Measurements from ENCODE around the gene PCNX2. TPM values are rescaled to one million over a fixed set of nuclear protein-coding genes. Genes with fewer than 3 reads are reported as not detected.

The PCNX2 gene
- total RNA-seq, 1 experiment from 2014 or later: 15.0 TPM

GRCh38 chr1:233281711-233282581 is 13.6 kb downstream of the PCNX2 start:
- no peaks in the 10 kb centered on the region for H3K27me3 ChIP-seq (replicated peaks; ENCODE audit: control insufficient read depth, insufficient read depth, low read length)
- H3K4me1 ChIP-seq: no peaks in the 10 kb centered on the region
- no peaks in the 10 kb centered on the region for H3K36me3 ChIP-seq (ENCODE audit: control insufficient read depth, insufficient read depth, low read length)
- intact Hi-C loops (cut with micrococcal nuclease; ENCODE audit: unreplicated experiment): no loop called here
- ChIA-PET POLR2A (no interaction called here), CTCF (no interaction called here)
- H3K9me3 ChIP-seq: no peaks in the 10 kb centered on the region
- H3K36me3 Mint-ChIP-seq (ENCODE audit: insufficient read depth, unreplicated experiment): no peaks in the 10 kb centered on the region
- no TSS peak for BruUV-seq (replicated peaks)
- no peaks in the 10 kb centered on the region for H3K27me3 Mint-ChIP-seq (ENCODE audit: insufficient read depth, unreplicated experiment)
- H3K4me1 Mint-ChIP-seq (ENCODE audit: low read depth, unreplicated experiment): no peaks in the 10 kb centered on the region
- no peak for DNase-seq
- no peak overlapping the region for H3K4me3 ChIP-seq (ENCODE audit: low read depth, low read length)
- TF ChIP-seq CTCF (IDR thresholded peaks at IDR 0.05; ENCODE audit: insufficient read depth in 1 of 2, low read depth in 1 of 2, low read length in 1 of 2, severe bottlenecking in 1 of 2, unreplicated experiment in 1 of 2): no peak
- no peaks in the 10 kb centered on the region for H3K9me3 Mint-ChIP-seq (ENCODE audit: unreplicated experiment)
- H3K4me3 Mint-ChIP-seq (ENCODE audit: unreplicated experiment): no peak overlapping the region
- no peak overlapping the region for H3K27ac Mint-ChIP-seq (ENCODE audit: unreplicated experiment)

GRCh38 chr1:233279971-233280370 is 15.6 kb downstream of the PCNX2 start:
- ChIA-PET CTCF (no interaction called here), POLR2A (no interaction called here)
- Mint-ChIP-seq H3K36me3 (ENCODE audit: insufficient read depth, unreplicated experiment) (no peaks in the 10 kb centered on the region), H3K27me3 (ENCODE audit: insufficient read depth, unreplicated experiment) (no peaks in the 10 kb centered on the region), H3K4me3 (ENCODE audit: unreplicated experiment) (no peak overlapping the region), H3K27ac (ENCODE audit: unreplicated experiment) (no peak overlapping the region), H3K4me1 (ENCODE audit: low read depth, unreplicated experiment) (no peaks in the 10 kb centered on the region), H3K9me3 (ENCODE audit: unreplicated experiment) (no peaks in the 10 kb centered on the region)
- no TSS peak for BruUV-seq (replicated peaks)
- Histone ChIP-seq H3K4me3 (ENCODE audit: low read depth, low read length) (no peak overlapping the region), H3K9me3 (no peaks in the 10 kb centered on the region), H3K27me3 (replicated peaks; ENCODE audit: control insufficient read depth, insufficient read depth, low read length) (no peaks in the 10 kb centered on the region), H3K36me3 (ENCODE audit: control insufficient read depth, insufficient read depth, low read length) (no peaks in the 10 kb centered on the region), H3K4me1 (no peaks in the 10 kb centered on the region)
- no peak for TF ChIP-seq CTCF (IDR thresholded peaks at IDR 0.05; ENCODE audit: insufficient read depth in 1 of 2, low read depth in 1 of 2, low read length in 1 of 2, severe bottlenecking in 1 of 2, unreplicated experiment in 1 of 2)
- intact Hi-C loops (cut with micrococcal nuclease; ENCODE audit: unreplicated experiment): no loop called here
- DNase-seq: no peak

- POLR2A ChIA-PET: no interaction called here
Observed at GRCh38 chr1:233278631-233279030, 16.9 kb downstream of the PCNX2 start.

More at GRCh38 chr1:233278631-233279030, 16.9 kb downstream of the PCNX2 start:
- Mint-ChIP-seq H3K9me3 (ENCODE audit: unreplicated experiment) (no peaks in the 10 kb centered on the region), H3K4me1 (ENCODE audit: low read depth, unreplicated experiment) (no peaks in the 10 kb centered on the region), H3K27me3 (ENCODE audit: insufficient read depth, unreplicated experiment) (no peaks in the 10 kb centered on the region), H3K27ac (ENCODE audit: unreplicated experiment) (no peak overlapping the region), H3K36me3 (ENCODE audit: insufficient read depth, unreplicated experiment) (no peaks in the 10 kb centered on the region), H3K4me3 (ENCODE audit: unreplicated experiment) (no peak overlapping the region)
- Histone ChIP-seq H3K36me3 (ENCODE audit: control insufficient read depth, insufficient read depth, low read length) (no peaks in the 10 kb centered on the region), H3K4me1 (no peaks in the 10 kb centered on the region), H3K27me3 (replicated peaks; ENCODE audit: control insufficient read depth, insufficient read depth, low read length) (no peaks in the 10 kb centered on the region), H3K9me3 (no peaks in the 10 kb centered on the region), H3K4me3 (ENCODE audit: low read depth, low read length) (no peak overlapping the region)
- no peak for TF ChIP-seq CTCF (IDR thresholded peaks at IDR 0.05; ENCODE audit: insufficient read depth in 1 of 2, low read depth in 1 of 2, low read length in 1 of 2, severe bottlenecking in 1 of 2, unreplicated experiment in 1 of 2)
- intact Hi-C loops (cut with micrococcal nuclease; ENCODE audit: unreplicated experiment): no loop called here
- BruUV-seq (replicated peaks): no TSS peak
- no peak for DNase-seq
- CTCF ChIA-PET: no interaction called here
